Stimulated activated CD8-positive, alpha-beta memory T cell treated with anti-CD3 and anti-CD28 coated beads, Interleukin-12 subunit alpha, Interleukin-12 subunit beta, amount 100 ng/mL, for 24 hours (primary cell): ENCODE data around the gene ENPP1.

ENCODE experiments used
- DNase-seq: peaks from one replicate; pipeline ENCODE4 v3.0.0-alpha.2; 2020; ENCODE audit errors: extremely low read depth

Gene ENPP1

GRCh38 chr6:131787079-131787478 lies 20.7 kb upstream of the ENPP1 start:
- DNase-seq: no peak

DNA sequence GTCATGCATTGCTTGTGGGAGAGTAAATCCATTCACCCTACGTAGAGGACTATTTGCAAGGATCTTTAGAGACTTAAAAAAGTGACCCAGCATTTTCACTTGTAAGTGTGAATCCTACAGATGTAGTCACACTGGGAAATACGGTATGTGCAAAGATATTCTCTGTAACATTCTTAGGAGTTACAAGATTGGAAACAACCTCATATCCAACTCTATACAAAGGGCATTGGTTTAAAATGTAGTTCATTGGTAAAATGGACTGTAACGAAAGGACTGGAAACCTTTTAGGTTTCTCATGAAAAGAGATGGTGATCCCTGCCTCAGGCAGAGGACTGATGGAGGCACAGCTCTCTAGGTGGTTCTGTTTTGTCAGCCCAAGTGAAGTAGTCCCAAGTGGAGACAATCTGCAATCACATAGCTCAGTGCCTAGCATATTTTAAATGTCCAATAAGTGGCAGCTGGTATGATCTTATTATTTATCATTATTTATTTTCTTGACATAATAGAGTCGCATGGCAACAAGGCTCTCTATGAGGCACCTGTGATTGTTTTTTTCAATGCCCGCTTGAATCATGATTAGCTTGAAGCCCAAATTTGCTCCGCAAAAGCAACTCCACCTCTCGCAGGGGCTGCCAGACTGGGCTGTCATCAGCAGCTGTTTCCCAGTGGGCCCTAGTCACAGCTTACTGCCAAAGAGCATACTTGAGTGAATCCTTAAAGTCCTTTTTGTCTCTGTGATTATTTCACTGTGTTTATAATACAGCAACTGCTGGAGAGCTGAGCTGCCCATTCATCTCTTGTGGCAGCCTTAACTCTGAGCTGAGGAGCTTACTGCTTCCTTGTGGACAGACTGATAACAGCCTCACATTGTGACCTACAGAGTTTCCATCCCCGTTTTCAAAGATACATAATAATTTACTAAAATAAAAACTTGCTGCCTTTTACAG lies 19.8 kb upstream of the ENPP1 start:
- no peak for DNase-seq

DNA sequence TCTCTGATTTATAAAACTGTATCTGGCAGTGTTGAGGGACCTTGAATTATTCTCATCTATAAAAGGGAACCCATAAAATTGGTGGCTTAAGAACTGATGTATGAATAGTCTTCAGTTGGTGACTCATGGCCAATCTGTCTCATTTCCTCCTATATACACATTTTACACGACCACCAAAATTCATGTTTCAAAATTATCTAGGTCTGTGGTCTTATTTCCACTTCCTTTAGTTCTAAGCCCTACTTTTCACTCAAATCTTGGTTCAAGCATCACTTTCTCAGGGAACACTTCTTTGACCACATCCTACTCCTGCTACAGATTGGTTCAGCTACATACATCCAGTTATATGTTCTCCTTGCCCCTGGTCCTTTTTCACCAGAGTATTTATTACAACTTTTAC lies 18.6 kb upstream of the ENPP1 start:
- no peak for DNase-seq

DNA sequence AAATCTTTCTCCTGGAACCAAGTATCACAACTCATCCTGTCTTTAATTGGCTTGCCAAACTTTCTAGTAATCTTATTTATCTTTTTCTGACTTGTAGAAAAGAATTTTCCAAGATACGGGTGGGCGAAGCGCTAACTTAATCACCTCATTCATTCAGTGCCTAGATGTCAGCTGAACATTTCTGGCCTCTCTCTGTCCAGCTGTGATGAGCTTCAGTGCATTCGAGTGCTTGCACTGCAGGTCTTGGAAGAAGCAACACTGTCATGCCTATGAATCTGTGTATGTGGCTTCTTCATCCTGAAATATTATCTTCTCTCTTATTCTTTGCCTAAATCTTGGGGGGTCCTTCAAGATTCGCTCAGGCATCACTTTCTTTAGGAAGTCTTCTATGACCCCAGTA lies 16.3 kb upstream of the ENPP1 start:
- DNase-seq: no peak

DNA sequence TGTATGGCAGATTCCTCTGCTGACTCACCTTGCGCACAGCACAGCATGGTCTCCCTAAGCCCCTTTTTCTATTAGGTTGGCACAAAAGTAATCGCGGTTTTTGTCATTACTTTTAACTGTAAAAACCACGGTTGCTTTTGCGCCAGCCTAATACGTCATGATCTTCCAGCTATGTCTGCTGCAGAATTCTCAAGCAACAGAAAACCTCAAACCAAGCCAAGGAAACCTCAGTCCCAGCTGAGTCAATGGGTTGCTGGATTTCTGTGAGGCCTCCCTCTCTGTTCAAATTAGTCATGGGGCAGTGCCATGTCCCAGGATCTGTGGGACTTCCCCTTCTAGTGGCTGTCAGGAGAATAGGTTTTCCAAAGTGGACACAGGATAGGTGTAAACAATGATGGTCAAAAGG lies 15.7 kb upstream of the ENPP1 start:
- no peak for DNase-seq

DNA sequence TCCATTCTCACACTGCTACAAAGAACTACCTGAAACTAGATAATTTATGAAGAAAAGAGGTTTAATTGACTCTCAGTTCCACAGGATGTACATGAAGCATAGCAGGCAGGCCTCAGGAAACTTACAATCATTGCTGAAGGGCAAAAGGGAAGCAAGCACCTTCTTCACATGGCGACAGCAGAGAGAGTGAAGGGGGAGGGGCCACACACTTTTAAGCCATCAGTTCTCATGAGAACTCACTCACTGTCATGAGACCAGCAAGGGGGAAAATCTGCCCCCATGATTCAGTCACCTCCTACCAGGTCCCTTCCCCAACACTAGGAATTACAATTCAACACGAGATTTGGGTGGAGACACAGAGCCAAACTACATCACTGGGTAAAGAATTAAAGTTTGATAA lies 12.5 kb upstream of the ENPP1 start:
- no peak for DNase-seq

DNA sequence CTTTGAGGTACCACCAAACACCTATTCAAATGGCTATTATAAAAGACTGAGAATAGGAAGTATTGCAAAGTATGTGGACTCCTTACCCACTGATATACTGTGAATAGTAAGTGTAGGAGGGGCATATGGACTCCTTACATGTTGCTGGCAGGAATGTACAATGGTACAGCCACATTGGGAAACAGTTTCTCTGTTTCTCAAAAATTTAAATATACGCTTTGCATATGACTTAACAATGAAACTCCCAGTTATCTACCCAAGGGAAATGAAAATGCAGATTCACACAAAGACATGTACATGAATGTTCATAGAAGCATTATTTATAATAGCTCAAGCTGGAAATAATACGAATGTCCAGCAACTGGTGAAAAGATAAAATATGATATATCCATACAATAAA lies 5.5 kb upstream of the ENPP1 start:
- no peak for DNase-seq

- no peak for DNase-seq
These were observed 4.6 kb upstream of the ENPP1 start for GRCh38 chr6:131803007-131803769.

GRCh38 chr6:131804131-131804530 lies 3.7 kb upstream of the ENPP1 start:
- no peak for DNase-seq

DNA sequence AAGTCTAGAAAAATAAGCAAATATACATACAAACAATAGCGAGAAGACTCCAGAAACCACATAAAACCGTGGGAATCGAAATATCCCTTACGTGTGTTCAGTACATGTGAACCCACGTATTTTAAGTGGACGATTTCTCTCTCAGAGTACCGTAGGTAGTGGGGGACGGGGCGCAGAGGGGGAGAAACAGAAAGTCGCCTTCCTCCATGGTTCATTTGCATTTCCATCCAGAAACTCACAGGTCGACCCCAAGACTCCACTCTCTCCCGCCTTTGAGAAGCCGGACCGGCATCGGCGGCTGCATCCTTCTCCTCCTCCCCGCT lies 538 bp upstream of the ENPP1 start:
- DNase-seq: no peak

- no peak for DNase-seq
These were observed 845 bp downstream of the ENPP1 start for GRCh38 chr6:131808460-131809269.

GRCh38 chr6:131811500-131811899 lies 3.7 kb downstream of the ENPP1 start:
- DNase-seq: no peak

- DNase-seq: no peak
These were observed 6.2 kb downstream of the ENPP1 start for GRCh38 chr6:131813991-131814390.

- no peak for DNase-seq
These were observed 9.0 kb downstream of the ENPP1 start for GRCh38 chr6:131816869-131817268.

DNA sequence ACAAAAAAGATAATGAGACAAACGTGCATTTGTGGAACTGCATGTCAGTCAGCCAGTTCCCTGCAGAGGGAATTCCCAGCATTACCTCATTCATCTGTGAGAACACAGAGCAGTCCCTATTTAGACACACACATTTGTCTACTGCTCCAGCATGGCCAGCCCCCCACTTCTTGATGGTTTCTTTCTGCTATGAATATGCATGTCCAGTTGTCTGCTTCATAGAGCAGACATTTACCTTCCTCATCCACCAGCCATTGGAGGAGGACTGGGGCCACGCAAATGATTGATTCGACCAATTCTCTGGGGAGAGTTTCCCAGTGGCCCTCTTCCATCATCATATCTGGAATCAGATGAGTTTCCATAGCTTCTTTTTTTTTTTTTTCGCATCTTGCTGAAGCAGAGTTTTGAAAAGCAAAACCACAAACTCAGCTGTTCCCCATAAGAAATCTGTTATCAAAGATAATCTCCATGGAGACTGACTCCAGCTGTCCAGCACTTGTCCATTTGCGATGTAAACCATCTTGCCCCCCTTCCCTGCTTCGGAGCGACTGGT lies 11.8 kb downstream of the ENPP1 start:
- no peak for DNase-seq

- DNase-seq: no peak
These were observed 13.4 kb downstream of the ENPP1 start for GRCh38 chr6:131821010-131821807.

DNA sequence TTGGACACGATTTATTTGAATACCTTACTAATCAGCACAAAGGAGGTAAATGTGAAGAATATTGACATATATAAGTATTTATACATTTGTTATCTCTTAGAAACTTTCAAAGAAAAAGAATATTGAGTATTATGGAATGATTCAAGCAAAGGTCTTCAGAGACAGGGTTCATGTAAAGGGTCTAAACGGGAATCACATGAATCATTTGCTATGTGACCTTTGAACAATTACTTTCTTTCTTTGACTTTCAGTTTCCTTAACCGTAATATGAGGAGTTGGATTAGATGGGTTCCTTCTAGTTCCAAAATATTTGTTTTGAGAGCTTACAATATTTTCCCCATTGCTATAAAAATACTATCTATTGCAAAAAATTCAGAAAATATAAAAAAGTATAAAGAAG lies 14.3 kb downstream of the ENPP1 start:
- DNase-seq: no peak

GRCh38 chr6:131823276-131823902 lies 15.6 kb downstream of the ENPP1 start:
- DNase-seq: no peak

DNA sequence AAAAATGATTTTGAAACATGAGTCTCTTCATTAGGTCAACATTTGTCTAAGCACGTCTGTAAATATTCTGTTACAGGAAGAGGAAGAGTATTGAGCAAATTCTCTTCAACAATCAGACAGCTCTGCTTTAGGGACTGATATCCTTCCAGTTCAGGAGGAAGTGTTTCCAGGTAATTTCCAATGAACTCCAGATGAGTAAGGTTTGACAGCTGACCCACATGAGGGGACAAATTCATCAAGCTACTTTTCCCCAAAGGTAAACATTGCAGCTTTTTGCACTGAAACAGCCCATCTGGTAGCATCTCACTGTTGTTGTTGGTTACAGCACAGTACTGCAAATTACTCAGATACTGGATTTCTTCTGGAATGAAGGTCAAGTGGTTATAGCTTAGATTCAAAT lies 18.1 kb downstream of the ENPP1 start:
- DNase-seq: no peak

DNA sequence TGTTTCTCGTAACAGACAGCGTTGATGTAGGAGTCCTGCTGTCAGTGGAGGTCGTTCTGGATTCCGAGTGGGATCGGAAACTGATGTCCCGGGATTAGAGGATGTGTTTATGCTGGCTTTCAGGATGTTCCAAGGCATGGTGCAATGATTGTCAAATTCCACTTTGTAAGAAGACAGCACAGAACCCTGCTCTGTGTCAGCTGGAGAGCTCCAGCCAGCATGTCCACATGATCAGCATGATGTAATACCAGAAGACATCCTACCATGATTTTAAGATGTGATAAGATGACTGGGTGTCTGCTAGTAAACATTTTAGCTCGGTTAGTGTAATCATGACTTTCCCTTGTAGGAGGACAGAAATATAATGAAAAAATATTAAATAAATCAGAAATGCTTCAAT lies 20.3 kb downstream of the ENPP1 start:
- no peak for DNase-seq

- DNase-seq: no peak
These were observed 21.1 kb downstream of the ENPP1 start for GRCh38 chr6:131828951-131829350.
